H1 (cell line): ENCODE results near the gene TMEM151A. TPM values are rescaled to one million over a fixed set of nuclear protein-coding genes. Genes with fewer than 3 reads are reported as not detected.

Source experiments
- RNF2 ChIP-seq: fragments of 200-900, 300-1000 bp; sonication (generic); IDR thresholded peaks from 2 replicates; pipeline ENCODE4 v1.7.1; 2016; ENCODE audit warnings: borderline replicate concordance, low read depth, mild to moderate bottlenecking, antibody characterized with exemption, low read length; ENCODE audit not compliant: poor library complexity, severe bottlenecking; ENCODE audit errors: missing control alignments
- RXRA ChIP-seq: IDR thresholded peaks from 2 replicates; pipeline ENCODE4 v1.6.1; 2011; ENCODE audit warnings: low read depth, mild to moderate bottlenecking, low read length, moderate library complexity; ENCODE audit not compliant: insufficient read depth
- polyA plus RNA-seq, 7 experiments: library from polyadenylated mRNA; depleted of rRNA in 3 of 7; stranded (reverse) in 5 of 7; unstranded in 2 of 7; fragments of >200 nt in 5 of 7; fragments of 200-250 nt in 2 of 7; gene quantifications; 1 replicate in 5 of 7; 2 replicates in 1 of 7; 4 replicates in 1 of 7; pipeline versions ENCODE4 v1.2.1 to v1.2.3, GENCODE V29; 2011 to 2013; ENCODE audit warnings: missing spikeins in 2 of 7, mixed read lengths in 2 of 7
- total RNA-seq: library from RNA; stranded (reverse); fragmentation: NEBNext Ultra II Directional; extraction: Animal tissue kit (Norgen Biotek cat#: 25700); gene quantifications from 2 replicates; pipeline ENCODE4 v1.2.1, GENCODE V29; 2021

Gene TMEM151A
- total and polyA plus RNA-seq, 2 of the 8 experiments (the other 6 are each of a cell fraction or from before 2014, with no cell fraction given) = 3.2 TPM

DNA sequence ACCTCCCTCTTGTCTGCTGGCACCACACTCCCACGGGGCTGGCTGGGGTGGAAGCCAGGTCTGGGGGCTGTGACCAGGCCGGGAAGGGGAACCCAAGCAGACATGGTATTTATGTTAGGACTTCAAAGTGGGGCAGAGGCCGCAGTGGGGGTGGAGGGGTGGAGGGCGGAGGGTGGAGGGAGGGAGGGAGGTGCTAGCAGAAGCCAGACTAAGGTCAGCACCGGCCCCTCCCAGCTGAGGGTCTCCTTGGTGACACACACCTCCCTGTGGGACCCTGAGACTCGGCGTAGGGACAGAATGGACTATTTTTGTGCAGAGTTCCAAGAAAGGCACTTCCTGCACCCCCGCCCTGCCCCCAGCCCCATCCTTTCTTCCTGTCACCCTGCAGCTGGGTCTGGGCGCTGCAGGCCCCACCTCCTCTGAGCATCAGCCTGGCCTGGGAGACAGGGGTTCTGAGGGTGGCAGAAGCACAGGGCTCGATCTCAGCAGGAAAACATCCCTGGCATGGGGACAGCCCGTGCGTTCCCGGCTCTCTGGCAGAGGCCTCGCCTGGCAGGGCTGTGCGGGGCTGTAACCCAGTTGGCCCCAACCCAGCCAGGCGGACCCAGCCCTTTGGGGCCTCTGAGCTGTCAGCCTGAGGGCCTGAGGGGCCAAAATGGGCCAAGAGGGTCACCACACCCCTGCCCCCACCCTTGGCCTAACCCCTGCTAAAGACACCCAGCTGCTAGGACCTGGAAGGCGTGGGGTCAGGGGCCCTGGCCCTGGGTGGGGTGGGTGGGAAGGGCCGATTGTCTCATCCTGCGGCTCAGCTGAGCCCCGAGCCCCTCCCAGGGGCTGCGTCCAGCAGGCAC is 34.8 kb downstream of the TMEM151A start (continued):
- TF ChIP-seq RXRA (no peak), RNF2 (no peak)
